DOHH2 (cell line): ENCODE results near the gene ST3GAL3.

Experiments used
- CTCF ChIP-seq: fragments of 200-600 bp; sonication (generic); IDR thresholded peaks from one replicate; pipeline ENCODE4 v1.5.1; 2014; ENCODE audit warnings: antibody characterized with exemption, mild to moderate bottlenecking, low read depth, low read length; ENCODE audit not compliant: poor library complexity, severe bottlenecking
- EZH2phosphoT487 ChIP-seq: fragments of 200-600 bp; sonication (generic); IDR thresholded peaks from 2 replicates; pipeline ENCODE4 v1.6.1; 2017; ENCODE audit warnings: borderline replicate concordance, mild to moderate bottlenecking, antibody characterized with exemption, low read length, moderate library complexity, mixed read lengths

DNA sequence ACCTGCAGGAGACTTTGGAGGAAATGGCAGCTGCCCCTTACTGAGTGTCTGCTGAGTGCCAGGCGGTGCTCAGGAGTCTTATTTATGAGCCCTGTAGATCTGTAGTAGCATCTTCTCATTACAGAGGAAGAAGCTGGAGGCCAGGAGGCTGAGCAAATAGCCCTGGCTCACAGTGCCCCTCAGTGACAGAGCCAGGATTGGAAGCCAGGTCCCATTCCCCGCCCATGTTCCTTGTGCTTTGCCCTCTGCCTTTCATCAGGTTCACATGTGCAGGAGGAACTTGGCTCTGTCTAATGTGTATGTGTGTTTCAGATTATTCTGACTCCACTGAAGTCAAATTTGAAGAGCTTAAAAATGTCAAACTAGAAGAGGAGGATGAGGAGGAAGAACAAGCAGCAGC lies 36.1 kb upstream of the ST3GAL3 start:
- no peak for TF ChIP-seq CTCF
- no peak for TF ChIP-seq EZH2phosphoT487
